ENCODE data around the gene GALNT5. TPM values are rescaled to one million over a fixed set of nuclear protein-coding genes. Genes with fewer than 3 reads are reported as not detected.

GALNT5 gene
- total RNA-seq, 4 donors from 2014 or later, result 6.6 to 20.1 (median 9.2) TPM

DNA sequence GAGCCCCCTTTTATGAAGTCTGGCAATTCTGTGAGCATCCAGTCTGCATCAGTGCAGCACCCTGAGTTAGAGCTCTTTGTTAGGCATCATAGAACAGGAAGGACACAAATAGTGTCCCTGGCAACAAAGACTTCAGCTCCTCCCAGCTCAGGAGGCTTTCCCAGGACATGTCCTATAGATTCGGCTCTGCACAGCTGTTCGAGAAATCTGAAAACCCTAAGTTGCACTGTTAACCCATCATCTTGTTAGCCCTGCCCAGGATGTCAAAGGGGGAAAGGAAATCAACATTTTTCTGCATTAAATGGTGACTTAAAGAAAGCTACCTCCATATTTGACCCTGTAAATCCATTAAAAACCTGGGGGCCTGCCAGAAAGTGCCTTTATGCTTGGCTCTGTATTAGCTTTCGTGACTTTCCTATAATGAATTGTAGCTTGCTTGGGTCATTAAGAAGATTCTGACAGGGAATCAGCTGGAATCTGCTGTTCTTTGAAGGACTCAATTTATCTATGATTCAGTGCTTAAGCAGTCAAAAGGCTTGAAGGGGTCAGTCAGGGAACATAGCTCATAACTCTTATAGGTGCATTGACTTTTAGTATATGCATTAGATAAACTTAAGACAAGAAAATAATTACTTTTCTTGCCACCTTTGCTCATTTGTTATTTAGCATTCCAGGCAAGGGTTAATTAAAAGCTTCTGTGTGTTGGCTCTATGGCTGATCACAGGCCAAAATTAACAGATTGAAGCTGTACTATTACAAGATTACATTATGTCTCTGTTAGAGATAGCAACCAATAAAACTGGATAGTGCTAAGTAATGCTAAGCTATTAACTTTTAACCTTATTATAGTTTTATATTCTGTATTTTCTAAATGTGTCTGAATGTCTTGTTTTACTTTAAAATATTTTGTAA, 47.6 kb downstream of the GALNT5 start:
- no peak for TF ChIP-seq POLR2A (IDR thresholded peaks at IDR 0.05)
- TF ChIP-seq, protein P1, sequence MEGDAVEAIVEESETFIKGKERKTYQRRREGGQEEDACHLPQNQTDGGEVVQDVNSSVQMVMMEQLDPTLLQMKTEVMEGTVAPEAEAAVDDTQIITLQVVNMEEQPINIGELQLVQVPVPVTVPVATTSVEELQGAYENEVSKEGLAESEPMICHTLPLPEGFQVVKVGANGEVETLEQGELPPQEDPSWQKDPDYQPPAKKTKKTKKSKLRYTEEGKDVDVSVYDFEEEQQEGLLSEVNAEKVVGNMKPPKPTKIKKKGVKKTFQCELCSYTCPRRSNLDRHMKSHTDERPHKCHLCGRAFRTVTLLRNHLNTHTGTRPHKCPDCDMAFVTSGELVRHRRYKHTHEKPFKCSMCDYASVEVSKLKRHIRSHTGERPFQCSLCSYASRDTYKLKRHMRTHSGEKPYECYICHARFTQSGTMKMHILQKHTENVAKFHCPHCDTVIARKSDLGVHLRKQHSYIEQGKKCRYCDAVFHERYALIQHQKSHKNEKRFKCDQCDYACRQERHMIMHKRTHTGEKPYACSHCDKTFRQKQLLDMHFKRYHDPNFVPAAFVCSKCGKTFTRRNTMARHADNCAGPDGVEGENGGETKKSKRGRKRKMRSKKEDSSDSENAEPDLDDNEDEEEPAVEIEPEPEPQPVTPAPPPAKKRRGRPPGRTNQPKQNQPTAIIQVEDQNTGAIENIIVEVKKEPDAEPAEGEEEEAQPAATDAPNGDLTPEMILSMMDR (IDR thresholded peaks at IDR 0.05), result no peak
- Histone ChIP-seq H3K27ac (no peak overlapping the region), H3K4me1 (no peaks in the 10 kb centered on the region), H3K4me3 (no peak overlapping the region), H3K27me3 (no peaks in the 10 kb centered on the region), H3K9me3 (no peaks in the 10 kb centered on the region), H3K36me3 (no peaks in the 10 kb centered on the region)
- no peak for DNase-seq

DNA sequence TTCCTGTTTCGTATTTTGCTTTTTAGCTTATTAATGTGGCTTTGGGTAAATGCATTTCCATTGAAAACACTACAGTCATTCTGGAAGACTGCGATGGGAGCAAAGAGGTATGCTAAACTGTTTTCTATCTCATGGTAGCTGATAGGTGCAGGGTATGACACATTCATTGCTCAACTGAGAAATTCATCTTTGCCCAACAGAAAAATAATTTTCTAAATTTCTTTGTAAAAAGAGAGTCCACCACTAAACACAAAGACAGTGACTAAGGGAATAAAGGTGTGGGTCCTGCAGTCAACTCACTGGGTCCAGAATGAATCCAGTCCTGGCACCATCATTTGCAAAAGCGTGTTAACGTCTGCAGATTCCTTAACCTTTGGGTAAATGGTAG, 48.2 kb downstream of the GALNT5 start:
- H3K4me1 ChIP-seq, result no peaks in the 10 kb centered on the region
- no peak for DNase-seq
- TF ChIP-seq, protein P1 (IDR thresholded peaks at IDR 0.05), result no peak
- TF ChIP-seq POLR2A (IDR thresholded peaks at IDR 0.05), result no peak
- H3K36me3 ChIP-seq, result no peaks in the 10 kb centered on the region
- H3K27me3 ChIP-seq, result no peaks in the 10 kb centered on the region
- H3K9me3 ChIP-seq, result no peaks in the 10 kb centered on the region
- no peak overlapping the region for H3K27ac ChIP-seq
- H3K4me3 ChIP-seq, result no peak overlapping the region

DNA sequence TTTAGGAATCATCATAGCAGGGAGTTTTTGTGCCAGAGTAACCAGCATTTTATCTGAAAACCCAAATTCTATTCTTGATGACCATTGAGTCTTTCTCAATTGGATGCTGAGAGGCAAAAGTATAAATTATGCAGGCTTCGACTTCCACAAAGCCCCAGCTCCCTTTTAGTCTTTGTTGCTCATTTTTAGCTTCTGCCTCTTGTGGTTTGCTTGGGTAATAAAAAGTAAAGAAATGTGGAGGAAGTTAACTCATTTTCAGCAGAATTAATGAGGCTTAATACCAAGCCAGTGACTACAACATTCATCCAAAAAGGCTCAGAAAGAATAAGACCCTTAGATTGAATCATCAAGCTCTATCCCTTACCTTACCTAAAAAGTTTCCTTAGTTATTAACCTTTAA, 49.5 kb downstream of the GALNT5 start:
- H3K4me1 ChIP-seq, result no peaks in the 10 kb centered on the region
- no peaks in the 10 kb centered on the region for H3K27me3 ChIP-seq
- TF ChIP-seq POLR2A (IDR thresholded peaks at IDR 0.05), result no peak
- TF ChIP-seq, protein P1 (IDR thresholded peaks at IDR 0.05), result peak in 3 of 6 experiments; percentile 5 to 14 (median 8)
- no peak overlapping the region for H3K27ac ChIP-seq
- no peaks in the 10 kb centered on the region for H3K36me3 ChIP-seq
- H3K4me3 ChIP-seq, result no peak overlapping the region
- no peaks in the 10 kb centered on the region for H3K9me3 ChIP-seq
- no peak for DNase-seq

GRCh38 chr2:157309878-157310277, 52.4 kb downstream of the GALNT5 start:
- H3K9me3 ChIP-seq, result no peaks in the 10 kb centered on the region
- no peaks in the 10 kb centered on the region for H3K36me3 ChIP-seq
- no peak for DNase-seq
- TF ChIP-seq POLR2A (IDR thresholded peaks at IDR 0.05), result no peak
- TF ChIP-seq, protein P1 (IDR thresholded peaks at IDR 0.05), result no peak
- H3K27ac ChIP-seq, result no peak overlapping the region
- no peaks in the 10 kb centered on the region for H3K27me3 ChIP-seq
- no peak overlapping the region for H3K4me3 ChIP-seq
- no peaks in the 10 kb centered on the region for H3K4me1 ChIP-seq

DNA sequence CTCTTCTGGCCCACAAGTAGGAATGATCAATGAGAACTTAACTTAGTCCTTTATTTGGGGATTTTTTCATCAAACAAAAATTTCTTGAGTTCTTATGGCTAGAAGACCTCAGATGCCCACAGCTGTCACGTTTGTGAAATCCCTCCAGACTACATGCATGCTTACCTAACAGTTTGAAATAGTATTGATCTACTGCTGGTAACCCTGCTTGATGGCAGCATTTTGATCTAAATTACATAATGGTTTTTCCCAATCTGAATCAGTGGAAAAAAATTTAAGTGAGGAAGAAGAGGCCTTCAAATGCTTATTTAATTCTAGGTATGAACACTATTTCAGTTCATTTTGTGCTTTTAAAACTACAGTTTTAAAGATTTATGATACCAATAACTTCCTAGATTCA, 54.2 kb downstream of the GALNT5 start:
- Histone ChIP-seq H3K9me3 (no peaks in the 10 kb centered on the region), H3K27me3 (no peaks in the 10 kb centered on the region), H3K27ac (no peak overlapping the region), H3K4me1 (no peaks in the 10 kb centered on the region), H3K36me3 (no peaks in the 10 kb centered on the region), H3K4me3 (no peak overlapping the region)
- TF ChIP-seq POLR2A (IDR thresholded peaks at IDR 0.05), result no peak
- TF ChIP-seq, protein P1 (IDR thresholded peaks at IDR 0.05), result no peak
- DNase-seq, result no peak
